Right lung (tissue), 5 donors: ENCODE measurements around the gene FXYD7. TPM values are rescaled to one million over a fixed set of nuclear protein-coding genes. Genes with fewer than 3 reads are reported as not detected.
"Not testable (repeated sequence)": the region's sequence is repeated elsewhere in the genome, so short reads cannot be mapped to it uniquely, and the experiment has no call there.

Source experiments
- DNase-seq, 2 donors: peaks; one replicate each; pipeline ENCODE4 v3.0.0-alpha.2; 2013
- polyA plus RNA-seq, 5 donors: library from polyadenylated mRNA; unstranded; fragments of 120-200 nt; gene quantifications; one replicate each; pipeline versions ENCODE4 v1.2.1 to v1.2.3, GENCODE V29; 2013; ENCODE audit warnings: inconsistent platforms in 1 of 5, low replicate concordance in 1 of 5; ENCODE audit not compliant: insufficient read length in 5 of 5, insufficient read depth in 1 of 5

The FXYD7 gene
- polyA plus RNA-seq, 5 donors, result 0.36 to 1.4 (median 1.2) TPM

DNA sequence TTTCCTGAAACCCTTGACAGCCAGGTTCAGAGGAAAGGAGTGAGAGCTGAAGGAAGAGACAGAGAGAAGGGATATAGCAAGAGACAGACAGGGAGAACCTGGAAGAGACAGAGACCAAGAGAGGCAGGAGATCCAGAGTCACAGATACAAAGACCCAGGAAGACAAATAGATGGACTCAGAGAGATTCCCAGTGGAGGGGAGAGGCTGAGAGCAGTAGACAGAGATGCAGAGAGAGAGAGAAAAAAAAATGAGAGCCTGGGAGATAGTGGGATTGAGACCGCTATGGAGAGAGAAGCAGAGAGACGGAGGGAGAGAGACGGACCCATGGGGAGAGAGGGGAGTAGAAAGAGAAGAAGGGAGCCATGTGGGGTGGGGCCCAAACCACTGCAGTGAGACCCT is 763 bp downstream of the FXYD7 start:
- DNase-seq, result no peak

DNA sequence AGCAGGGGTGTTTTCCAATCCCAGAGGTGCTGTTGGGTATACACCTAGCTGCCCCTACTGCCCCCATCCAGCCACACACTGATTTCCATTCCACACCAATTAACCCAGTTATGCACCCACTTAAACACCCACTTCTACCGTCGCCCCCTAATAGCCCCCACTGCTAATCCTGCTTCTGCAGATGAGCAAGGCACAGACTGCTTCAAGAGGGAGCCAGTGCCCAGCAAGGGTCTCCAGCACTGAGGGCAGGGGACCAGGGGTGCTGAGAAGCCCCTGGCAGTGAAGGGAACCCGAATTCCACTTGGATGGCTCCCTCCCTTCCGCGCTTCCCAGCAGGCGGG is 1.2 kb downstream of the FXYD7 start:
- no peak for DNase-seq

DNA sequence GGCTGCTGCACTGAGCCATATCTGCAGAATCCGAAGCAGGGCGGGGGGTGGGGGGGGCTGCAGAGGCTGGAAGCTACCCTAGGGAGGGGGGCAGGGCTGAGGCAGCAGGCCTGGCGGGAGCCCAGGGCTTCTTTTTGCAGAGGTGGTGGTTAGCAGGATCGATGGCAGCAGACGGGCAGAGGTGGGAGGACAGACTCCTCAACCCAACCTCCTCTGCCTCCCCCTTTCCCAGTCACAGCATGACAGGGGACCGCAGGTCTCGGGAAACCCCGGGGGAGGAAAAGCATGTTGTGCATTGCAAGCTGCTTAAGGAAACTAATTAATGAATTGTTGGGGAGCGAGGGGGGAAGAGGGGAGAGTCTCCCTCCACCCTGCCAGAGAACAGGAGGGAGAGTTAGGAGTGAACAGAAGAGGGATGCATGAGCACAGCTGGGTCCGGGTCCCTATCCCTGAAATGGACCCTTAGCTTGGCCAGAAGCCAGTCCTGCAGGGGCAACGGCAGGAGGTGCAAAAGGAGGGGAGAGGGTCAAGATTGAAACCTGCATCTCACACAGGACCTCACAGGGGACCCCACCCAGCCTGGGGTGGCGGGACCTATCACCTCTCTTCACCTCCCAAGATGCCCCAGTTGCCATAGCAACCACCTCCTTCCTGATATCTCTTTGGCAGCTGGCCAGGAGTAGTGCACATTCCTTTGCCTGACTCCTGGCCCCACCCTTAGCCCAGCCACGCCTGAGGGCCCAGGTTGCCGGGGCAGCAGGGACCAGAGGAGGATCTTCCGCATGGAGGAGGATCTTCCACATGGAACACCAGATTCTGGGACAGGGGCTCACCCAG is 1.8 kb downstream of the FXYD7 start:
- no peak for DNase-seq

DNA sequence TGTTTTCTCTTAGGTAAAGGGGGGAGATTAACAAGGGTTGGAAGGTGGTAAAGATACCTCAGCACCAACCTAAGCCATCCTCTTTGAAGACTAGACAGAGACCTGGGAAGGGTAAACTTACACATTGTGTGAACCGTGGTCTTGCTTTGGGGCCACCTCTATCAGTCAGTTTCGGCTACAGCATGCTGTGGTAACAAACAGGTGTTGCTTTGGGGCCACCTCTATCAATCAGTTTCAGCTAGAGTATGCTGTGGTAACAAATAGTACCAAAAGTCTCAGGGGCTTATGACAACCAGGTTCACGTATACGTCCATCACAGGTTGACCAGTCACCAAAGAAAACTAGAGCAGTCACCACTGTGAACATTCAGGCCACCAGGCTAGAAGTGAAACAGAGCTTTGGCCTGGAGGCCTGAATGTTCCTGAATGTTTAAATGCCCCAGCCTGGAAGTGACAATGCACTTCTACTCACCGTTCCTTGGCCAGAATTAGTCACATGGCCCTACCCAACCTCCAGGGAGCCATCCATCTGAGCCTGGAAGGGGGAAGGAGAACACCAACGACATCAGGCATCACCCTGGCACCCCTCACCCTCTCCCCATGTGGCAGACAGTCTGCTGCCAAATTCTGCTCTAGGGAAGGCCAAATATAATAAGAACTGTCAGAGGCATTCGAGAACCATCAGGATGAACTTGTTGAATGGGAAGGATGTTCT is 3.8 kb downstream of the FXYD7 start:
- no peak for DNase-seq

DNA sequence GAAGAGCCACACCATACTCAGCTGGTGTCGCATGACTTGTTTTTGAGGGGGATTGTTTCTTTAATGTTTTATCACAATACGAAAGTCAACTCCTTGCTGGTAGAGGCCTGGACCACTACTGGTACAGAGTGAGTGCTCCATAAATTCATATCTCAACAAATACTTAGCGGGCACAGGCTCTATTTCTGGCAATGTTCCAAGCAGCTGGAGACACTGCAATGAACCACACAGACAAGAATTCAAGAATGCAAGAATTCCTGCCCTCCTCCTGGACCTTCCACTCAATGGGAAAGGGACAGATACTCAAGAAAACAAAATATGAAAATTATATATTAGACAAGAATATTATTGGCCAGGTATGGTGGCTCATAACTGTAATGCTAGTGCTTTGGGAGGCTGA is 6.4 kb downstream of the FXYD7 start:
- DNase-seq, result no peak

DNA sequence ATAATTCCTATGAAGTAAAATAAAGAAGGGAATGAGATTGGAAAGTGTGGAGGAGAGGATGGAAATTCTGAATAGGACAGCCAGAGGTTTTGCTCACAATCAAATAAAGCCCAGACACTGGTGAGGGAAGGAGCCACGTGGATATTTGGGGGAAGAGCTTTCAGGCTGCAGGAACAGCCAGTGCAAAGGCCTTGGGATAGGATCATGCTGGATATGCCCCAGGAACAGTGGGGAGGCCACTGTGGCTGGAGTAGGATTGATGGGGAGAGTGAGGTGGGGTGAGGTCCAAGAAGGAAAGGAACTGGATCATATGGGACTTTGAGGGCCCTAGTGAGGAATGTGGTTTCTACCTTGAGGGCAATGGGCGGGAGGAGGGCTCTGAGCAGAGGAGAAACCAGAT is 7.4 kb downstream of the FXYD7 start:
- no peak for DNase-seq

DNA sequence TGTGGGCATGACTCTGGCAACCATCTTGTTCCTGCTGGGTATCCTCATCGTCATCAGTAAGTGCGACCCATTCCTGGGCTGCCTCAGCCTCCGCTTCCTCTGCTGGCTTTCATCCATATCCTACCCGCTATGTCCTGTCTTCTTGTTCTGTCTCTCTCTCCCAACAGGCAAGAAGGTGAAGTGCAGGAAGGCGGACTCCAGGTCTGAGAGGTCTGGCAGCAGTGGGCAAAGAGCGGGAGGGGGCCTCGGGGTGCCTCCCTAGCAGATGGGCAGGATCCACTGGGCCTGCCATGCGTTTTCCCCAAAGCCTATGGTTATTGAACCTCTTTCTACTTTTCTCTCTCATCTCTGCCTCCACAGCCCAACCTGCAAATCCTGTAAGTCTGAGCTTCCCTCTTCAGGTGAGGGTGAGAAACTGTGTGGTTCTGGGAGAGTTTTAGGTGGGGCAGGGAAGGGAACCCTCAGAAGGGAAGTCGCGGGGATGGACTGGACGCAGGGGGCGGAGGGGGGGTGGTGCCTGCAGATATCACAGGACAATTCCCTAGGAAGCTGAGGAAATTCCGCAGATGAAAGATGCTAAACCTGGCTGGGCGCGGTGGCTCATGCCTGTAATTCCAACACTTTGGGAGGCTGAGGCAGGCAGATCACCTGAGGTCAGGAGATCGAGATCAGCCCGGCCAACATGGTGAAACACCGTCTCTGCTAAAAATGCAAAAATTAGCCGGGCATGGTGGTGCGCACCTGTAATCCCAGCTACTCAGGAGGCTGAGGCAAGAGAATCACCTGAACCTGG is 8.4 kb downstream of the FXYD7 start:
- no peak for DNase-seq

DNA sequence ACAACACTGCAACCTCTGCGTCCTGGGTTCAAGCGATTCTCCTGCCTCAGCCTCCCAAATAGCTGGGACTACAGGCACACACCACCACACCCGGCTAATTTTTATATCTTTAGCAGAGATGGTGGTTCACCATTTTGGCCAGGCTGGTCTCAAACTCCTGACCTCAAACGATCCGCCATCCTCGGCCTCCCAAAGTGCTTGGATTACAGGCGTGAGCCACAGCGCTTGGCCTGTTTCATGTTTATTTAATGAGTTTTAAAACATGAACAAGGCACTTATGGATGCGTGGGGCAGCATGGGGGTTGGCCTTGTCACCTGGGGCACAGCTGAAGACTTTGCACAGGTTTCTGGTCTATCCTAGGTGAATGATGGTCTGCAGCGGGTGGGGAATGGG is 10.1 kb downstream of the FXYD7 start:
- not testable (repeated sequence) for DNase-seq

DNA sequence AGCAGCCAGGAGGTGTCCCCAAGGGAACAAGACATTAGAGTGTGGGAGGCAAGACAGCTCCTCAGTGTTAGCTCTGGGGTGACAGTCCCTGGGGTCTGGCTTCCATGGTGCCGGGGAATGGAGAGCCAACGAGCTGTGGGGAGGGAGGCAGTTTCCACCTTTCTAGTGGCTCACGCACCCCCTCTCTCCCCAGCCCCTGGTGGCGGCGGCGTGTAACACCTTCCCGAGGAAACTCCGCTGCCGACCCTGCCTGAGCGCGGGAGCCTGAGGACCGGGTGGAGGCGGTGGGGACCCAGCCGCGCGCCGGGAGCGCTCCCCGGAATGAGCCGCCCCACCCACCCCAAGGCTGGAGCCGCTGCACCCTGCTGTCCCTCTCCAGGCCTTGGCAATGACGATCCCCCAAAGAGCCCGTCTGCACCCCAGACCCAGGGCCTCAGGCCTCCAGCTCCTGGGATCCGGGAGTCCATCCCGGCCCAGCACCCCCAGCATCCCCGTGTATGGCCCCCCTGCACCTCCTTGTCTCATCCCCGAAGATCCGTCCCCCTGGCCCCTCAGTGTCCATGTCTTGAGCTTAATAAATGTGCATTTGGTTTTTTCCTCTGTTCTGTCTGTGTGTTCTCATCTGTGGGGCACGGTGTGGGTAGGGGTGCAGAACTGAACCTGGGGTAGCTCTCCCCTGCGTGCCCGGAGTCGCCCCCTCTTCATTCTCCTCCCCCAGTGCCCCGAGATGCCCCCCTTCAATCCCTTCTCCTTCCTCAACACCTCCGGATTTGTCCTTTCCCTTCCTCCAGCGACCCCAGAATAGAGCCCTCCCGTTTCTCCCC is 10.9 kb downstream of the FXYD7 start:
- DNase-seq, result no peak

DNA sequence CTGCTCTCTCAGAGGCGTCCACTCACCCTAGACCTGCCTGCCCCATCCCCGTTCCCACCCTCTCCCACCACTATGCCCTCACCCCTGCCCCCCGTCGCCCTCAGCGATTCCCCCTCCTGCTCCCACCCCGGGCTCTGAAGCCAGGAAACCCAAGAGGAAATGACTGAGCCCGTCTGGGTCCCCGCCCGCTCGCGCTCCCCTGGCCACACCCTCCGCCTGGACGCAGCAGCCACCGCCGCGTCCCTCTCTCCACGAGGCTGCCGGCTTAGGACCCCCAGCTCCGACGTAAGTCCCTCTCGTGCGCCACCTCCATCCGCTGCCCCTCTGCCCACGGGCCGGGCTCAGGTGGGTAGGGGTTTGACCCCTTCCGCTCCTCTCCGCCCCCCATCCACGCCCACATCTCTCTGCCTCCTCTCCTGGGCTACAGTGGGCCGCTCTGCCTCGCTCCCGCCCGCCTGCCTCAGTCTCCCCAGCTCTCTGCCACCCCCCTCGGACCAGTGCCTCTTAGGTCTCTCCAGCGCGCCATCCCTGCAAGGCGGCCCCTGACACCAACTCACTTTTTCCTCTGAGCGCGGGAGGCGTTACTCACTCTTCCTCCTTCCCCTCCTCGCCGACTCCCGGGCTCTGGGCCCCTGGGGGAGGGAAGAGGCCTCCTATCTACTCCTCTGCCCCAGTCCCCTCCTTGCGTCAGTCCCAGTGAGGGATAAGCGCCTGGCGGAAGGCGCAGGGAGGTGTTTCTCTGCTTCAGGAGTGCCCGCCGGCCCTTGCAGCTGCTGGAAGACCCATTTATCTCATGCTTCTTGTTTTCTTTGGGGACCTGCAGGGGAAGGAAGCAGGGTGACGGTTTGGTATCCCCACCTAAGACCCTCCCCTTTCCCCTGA is 11.7 kb downstream of the FXYD7 start, which contains the start of gene FXYD5:
FXYD5 (plus strand) TSS at position 211 of the 882 bp plus-strand sequence. CDS start 816 bp downstream, outside the sequence.
- DNase-seq, result no peak

DNA sequence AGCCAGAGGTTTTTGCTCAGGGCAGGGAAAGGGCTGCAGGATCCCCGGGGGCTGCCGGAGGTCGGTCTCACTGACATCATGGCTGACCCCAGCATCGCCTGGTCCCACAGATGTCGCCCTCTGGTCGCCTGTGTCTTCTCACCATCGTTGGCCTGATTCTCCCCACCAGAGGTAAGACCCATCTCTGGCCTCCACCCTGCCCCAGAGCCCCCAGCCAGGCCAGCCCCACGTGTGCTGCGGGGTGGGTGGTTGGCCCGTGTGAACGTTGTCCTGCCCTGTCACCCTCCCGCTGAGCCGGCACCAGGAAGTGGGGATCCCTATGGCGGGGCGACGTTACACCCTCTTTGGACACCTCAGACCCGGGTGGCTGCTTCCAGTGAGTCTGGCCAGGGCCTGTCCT is 12.4 kb downstream of the FXYD7 start:
- DNase-seq, result no peak

DNA sequence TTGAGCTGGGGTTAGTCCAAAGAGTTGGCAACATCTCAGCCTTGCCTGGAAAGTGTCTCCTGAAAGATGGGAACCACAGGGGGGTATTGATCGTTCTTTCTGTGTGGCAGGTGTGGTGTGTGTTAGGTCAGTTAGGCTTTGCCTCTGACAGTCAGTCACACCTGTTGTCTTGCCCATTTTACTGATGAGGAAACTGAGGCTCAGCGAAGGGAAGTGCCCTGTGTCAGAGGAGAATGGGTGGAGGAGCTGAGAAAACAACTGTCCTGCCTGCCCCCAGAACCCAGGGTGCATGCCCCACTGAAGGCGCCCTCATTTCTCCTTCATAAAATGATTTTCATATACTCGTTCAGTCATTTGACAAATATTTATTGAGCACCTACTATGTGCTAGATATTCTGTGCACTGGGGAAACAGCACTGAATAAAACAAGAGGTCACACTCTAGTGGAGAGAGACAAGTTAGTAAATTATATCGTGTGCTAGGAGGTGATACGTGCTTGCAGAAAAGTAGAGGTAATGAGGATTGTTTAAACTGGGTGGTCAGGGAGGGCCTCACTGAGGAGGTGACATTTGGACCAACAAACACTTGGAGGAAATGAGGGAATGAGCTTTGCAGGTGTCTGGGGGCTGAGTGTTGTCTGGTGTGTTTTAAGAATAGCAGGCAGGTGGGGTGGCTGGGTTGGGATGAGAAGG is 13.1 kb downstream of the FXYD7 start:
- DNase-seq, result no peak

DNA sequence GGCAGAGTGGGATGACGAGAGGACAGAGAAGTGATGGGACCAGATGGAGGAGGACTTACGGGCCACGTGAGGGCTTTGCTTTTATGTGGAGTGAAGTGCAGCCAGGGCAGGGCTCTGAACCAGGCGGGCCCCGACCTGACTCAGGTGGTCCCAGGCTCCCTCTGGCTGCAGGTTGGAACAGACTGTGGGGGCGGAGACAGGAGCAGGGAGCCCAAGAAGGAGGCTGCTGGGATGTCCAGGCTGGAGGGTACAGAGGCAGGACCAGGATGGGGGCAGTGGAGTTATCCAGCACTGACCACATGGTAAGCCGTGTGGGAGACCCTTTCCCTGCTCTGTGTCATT is 13.6 kb downstream of the FXYD7 start:
- no peak for DNase-seq

DNA sequence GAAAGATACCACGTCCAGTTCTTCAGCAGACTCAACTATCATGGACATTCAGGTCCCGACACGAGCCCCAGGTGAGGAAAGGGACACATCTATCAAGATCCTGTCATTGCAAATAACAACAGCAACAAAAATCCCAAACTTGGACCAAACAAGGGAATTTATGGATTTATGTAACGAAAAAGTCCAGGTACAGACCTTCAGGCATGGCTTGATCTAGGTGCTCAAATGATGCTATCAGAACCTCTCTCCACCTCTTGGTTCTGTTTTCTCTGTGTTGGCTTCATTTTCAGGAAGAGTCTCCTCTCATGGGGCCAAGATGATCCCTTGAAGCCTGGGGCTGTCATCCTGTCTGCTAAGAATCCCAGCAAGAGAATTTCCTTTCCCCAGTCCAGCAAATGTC is 14.4 kb downstream of the FXYD7 start:
- no peak for DNase-seq

DNA sequence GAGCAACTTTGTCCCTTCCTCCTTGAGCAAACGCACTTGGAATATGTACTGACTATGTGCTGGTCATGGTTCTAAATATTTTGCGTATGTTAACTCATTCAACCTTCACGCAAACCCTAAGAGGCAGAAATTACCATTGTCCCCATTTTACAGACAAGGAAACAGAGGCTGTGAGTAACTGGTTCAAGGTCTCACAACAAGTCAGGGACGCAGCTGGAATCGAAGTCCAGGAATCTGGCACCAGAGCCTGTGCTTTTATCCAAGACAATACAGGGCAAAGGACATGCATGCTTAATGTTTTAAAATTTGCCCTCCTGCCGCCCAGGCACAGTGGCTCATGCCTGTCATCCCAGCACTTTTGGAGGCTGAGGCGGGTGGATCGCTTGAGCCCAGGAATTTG is 16.6 kb downstream of the FXYD7 start:
- no peak for DNase-seq

DNA sequence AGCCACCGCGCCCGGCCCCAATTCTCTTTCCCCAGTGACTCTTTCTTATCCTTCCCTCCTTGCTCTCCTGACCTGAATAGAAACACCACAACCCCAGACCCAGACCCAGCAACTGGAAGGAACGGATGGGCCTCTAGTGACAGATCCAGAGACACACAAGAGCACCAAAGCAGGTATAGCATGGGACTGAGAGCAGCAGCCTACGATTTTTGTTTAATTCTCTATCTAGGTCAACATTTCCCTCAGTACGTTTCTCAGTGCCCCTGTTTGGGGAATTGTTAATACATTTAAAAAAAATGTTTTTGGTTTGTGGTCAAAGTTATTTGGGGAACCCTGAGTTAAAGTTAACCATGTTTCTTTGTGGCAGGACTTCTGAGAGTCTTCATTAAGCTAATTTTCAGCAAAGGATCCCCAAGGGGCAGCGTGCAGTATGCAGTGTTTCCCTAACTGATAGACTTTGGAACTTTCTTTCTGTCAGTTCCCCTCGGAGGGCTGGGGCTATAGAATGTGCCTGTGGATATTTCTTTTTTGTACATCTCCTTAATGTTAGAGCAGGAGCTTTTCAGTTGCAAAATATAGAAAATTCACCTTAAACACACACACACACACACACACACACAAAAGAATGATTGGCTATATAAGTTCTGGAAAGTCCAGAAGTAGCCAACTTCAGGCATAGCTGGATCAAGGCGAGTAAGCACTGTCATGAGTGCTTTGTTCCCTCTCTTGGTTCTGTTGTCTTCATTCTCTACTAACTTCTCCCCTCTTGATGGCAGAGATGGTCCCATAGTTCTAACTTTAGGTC is 17.8 kb downstream of the FXYD7 start:
- no peak for DNase-seq

DNA sequence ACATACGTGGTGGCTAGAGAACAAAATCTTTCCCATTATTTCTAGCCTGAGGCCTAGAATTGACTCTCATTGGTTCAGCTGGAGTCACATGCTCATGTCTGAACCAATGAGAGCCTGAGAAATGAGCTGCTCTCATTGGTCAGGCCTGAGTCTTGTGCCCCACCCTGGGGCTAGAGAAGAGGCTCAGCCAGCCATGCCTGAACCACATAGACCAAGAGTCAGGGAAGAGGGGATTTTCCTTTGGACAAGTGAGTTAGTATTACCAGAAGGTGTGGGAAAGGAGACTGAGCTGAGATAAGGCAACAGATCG is 18.3 kb downstream of the FXYD7 start:
- DNase-seq, result no peak

DNA sequence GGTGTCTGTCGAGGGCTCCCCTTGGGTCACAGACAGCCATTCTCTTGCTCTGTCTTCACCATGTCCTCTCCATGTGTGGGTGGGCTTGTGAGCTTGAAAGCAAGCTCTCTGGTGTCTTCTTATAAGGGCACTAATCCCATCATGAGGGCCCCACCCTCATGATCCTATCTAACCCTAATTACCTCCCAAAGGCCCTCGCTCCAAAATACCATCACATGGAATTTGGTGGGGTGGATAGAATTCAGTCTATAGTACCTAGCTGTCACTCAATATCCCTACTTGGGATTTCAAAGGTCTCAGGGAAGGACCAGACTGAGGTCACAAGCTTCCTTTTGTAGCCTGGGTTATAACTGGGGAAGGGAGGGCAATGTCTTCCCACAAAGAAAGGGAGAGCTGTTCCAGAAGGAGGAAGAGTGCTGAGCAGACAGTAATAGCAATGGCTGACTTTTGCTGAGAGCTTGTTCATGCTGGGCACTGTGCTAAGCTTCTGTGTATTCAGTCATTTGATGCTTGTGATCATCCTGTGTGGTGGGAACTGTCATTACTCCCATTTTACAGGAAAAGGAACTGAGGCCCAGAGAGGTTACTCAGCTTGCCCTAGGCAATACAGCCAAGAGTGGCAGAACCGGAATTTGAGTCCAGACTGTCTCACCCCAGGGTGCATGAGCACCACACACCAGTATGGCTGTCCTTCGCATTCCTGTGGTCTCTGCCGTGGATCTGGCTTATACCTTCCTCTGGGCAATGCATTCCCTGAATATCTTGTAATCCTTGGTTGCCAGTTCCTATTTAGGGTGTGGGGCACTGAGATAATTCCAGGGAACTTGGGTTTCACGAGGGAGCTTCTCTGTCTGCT is 19.6 kb downstream of the FXYD7 start:
- DNase-seq, result no peak
